Upper lobe of left lung (tissue), 6 donors: ENCODE results near the gene PALLD. TPM values are rescaled to one million over a fixed set of nuclear protein-coding genes. Genes with fewer than 3 reads are reported as not detected.
A peak's percentile ranks its signal among the peaks of the same experiment; 100 is the strongest.

ENCODE experiments used
- ATAC-seq, 2 donors: fragments of 200-7000 bp; cut with Tn5 transposase; one replicate each; pipeline ENCODE4 v1.9.1; 2022; ENCODE audit warnings: mild to moderate bottlenecking in 2 of 2, moderate library complexity in 2 of 2; ENCODE audit not compliant: low FRiP score in 2 of 2
- DNase-seq, 2 donors: peaks; one replicate each; pipeline ENCODE4 v3.0.0-alpha.2; 2019 to 2020
- H3K27ac ChIP-seq, 4 donors: fragments of 200-600 bp; sonication (generic); one replicate each; pipeline ENCODE4 v1.5.1; 2016 to 2019
- H3K27me3 ChIP-seq, 4 donors: fragments of 200-600 bp; sonication (generic); one replicate each; pipeline ENCODE4 v1.5.1; 2017 to 2019
- H3K36me3 ChIP-seq, 4 donors: fragments of 200-600 bp; sonication (generic); one replicate each; pipeline ENCODE4 v1.5.1; 2016 to 2019
- H3K4me1 ChIP-seq, 4 donors: fragments of 200-600 bp; sonication (generic); one replicate each; pipeline ENCODE4 v1.5.1; 2018 to 2019
- H3K4me3 ChIP-seq, 4 donors: fragments of 200-600 bp; sonication (generic); one replicate each; pipeline ENCODE4 v1.5.1; 2017 to 2019; ENCODE audit warnings: mild to moderate bottlenecking in 2 of 4, moderate library complexity in 1 of 4
- H3K9me3 ChIP-seq, 4 donors: fragments of 200-600 bp; sonication (generic); one replicate each; pipeline ENCODE4 v1.5.1; 2018 to 2019
- CTCF ChIP-seq, 6 experiments: fragments of 450-650 bp in 4 of 6; fragments of 200-600 bp in 2 of 6; sonication (generic) in 2 of 6; IDR thresholded peaks; one replicate each; pipeline ENCODE4 v1.5.1; 2016 to 2019; ENCODE audit warnings: antibody characterized with exemption in 6 of 6
- EP300 ChIP-seq, 4 donors: sonication (generic); formaldehyde crosslinking; IDR thresholded peaks; one replicate each; pipeline ENCODE4 v1.5.1; 2017; ENCODE audit warnings: antibody characterized with exemption in 4 of 4, control low read depth in 2 of 4
- POLR2A ChIP-seq, 4 donors: fragments of 450-650 bp; IDR thresholded peaks; one replicate each; pipeline ENCODE4 v1.5.1; 2016 to 2017; ENCODE audit warnings: antibody characterized with exemption in 4 of 4, mild to moderate bottlenecking in 2 of 4
- POLR2AphosphoS5 ChIP-seq, 2 donors: sonication (generic); formaldehyde crosslinking; IDR thresholded peaks; one replicate each; pipeline ENCODE4 v1.5.1; 2017; ENCODE audit warnings: antibody characterized with exemption in 2 of 2
- WGBS, 2 donors: methylation state at CpG; one replicate each; pipeline ENCODE4 v1.1.5; 2017 to 2018; 5-methylcytosine and 5-hydroxymethylcytosine counted together
- total RNA-seq, 6 donors: library from RNA; depleted of rRNA in 4 of 6; stranded (reverse); fragments of >200 nt in 4 of 6; gene quantifications; one replicate each; pipeline versions ENCODE4 v1.1.0 to v1.2.1, GENCODE V29; 2016 to 2021
- donor health status: DM: no; HTN: no; CAD: no; lungs with moderate emphysema.
- donor health status: DM: no; HTN: yes; CAD: no; lungs with severe emphysema.

PALLD gene
- total RNA-seq, 6 donors from 2014 or later: 63.9 to 175 (median 134) TPM

GRCh38 chr4:168604496-168605373 lies 107.9 kb downstream of the PALLD start:
- Histone ChIP-seq H3K4me1 (no peaks in the 10 kb centered on the region), H3K9me3 (no peaks in the 10 kb centered on the region), H3K36me3 (no peaks in the 10 kb centered on the region), H3K27ac (no peak overlapping the region), H3K4me3 (no peak overlapping the region), H3K27me3 (no peaks in the 10 kb centered on the region)
- WGBS, 2 donors: 68 to 77% methylated on average over 7 of the region's 7 CpGs
- TF ChIP-seq POLR2A (IDR thresholded peaks at IDR 0.05): no peak
- no peak for TF ChIP-seq EP300 (IDR thresholded peaks at IDR 0.05)
- TF ChIP-seq POLR2AphosphoS5 (IDR thresholded peaks at IDR 0.05): no peak
- no peak for TF ChIP-seq CTCF (IDR thresholded peaks at IDR 0.05)
- DNase-seq (no peak), ATAC-seq (peak; percentile 34 to 65)

- ATAC-seq: peak in 1 of 2 donors; percentile 56
- Histone ChIP-seq H3K36me3 (no peaks in the 10 kb centered on the region), H3K27me3 (no peaks in the 10 kb centered on the region), H3K4me3 (no peak overlapping the region), H3K9me3 (no peaks in the 10 kb centered on the region), H3K4me1 (no peaks in the 10 kb centered on the region), H3K27ac (no peak overlapping the region)
- DNase-seq: no peak
- TF ChIP-seq EP300 (IDR thresholded peaks at IDR 0.05): no peak
- TF ChIP-seq CTCF (IDR thresholded peaks at IDR 0.05): no peak
- no peak for TF ChIP-seq POLR2AphosphoS5 (IDR thresholded peaks at IDR 0.05)
- TF ChIP-seq POLR2A (IDR thresholded peaks at IDR 0.05): no peak
- 80 to 94% methylated on average over 3 of the region's 3 CpGs for WGBS, 2 donors
These were observed 108.6 kb downstream of the PALLD start for GRCh38 chr4:168605411-168605810.

- Histone ChIP-seq H3K27ac (no peak overlapping the region), H3K36me3 (no peaks in the 10 kb centered on the region), H3K4me1 (no peaks in the 10 kb centered on the region), H3K9me3 (no peaks in the 10 kb centered on the region), H3K27me3 (no peaks in the 10 kb centered on the region), H3K4me3 (no peak overlapping the region)
- no peak for DNase-seq
- WGBS, 2 donors: 87 to 91% methylated on average over 5 of the region's 5 CpGs
- ATAC-seq: no peak
- TF ChIP-seq POLR2AphosphoS5 (IDR thresholded peaks at IDR 0.05): no peak
- no peak for TF ChIP-seq POLR2A (IDR thresholded peaks at IDR 0.05)
- no peak for TF ChIP-seq EP300 (IDR thresholded peaks at IDR 0.05)
- no peak for TF ChIP-seq CTCF (IDR thresholded peaks at IDR 0.05)
These were observed 110.4 kb downstream of the PALLD start for GRCh38 chr4:168607215-168607614.

- no peak for DNase-seq
- Histone ChIP-seq H3K36me3 (no peaks in the 10 kb centered on the region), H3K4me3 (no peak overlapping the region), H3K9me3 (no peaks in the 10 kb centered on the region), H3K27me3 (no peaks in the 10 kb centered on the region), H3K27ac (no peak overlapping the region), H3K4me1 (no peaks in the 10 kb centered on the region)
- TF ChIP-seq POLR2A (IDR thresholded peaks at IDR 0.05) (no peak), EP300 (IDR thresholded peaks at IDR 0.05) (no peak), POLR2AphosphoS5 (IDR thresholded peaks at IDR 0.05) (no peak), CTCF (IDR thresholded peaks at IDR 0.05) (no peak)
- no peak for ATAC-seq
- WGBS, 2 donors: 64 to 77% methylated on average over 4 of the region's 4 CpGs
These were observed 111.9 kb downstream of the PALLD start for GRCh38 chr4:168608771-168609170.

- Histone ChIP-seq H3K27ac (no peak overlapping the region), H3K4me3 (no peak overlapping the region), H3K36me3 (no peaks in the 10 kb centered on the region), H3K27me3 (no peaks in the 10 kb centered on the region), H3K9me3 (no peaks in the 10 kb centered on the region), H3K4me1 (no peaks in the 10 kb centered on the region)
- TF ChIP-seq POLR2AphosphoS5 (IDR thresholded peaks at IDR 0.05) (no peak), EP300 (IDR thresholded peaks at IDR 0.05) (no peak), CTCF (IDR thresholded peaks at IDR 0.05) (no peak), POLR2A (IDR thresholded peaks at IDR 0.05) (no peak)
- DNase-seq (no peak), ATAC-seq (peak in 1 of 2 donors; percentile 41)
- 70 to 98% methylated on average over 4 of the region's 4 CpGs for WGBS, 2 donors
These were observed 112.5 kb downstream of the PALLD start for GRCh38 chr4:168609369-168609768.
